Right lung (tissue), 5 donors: ENCODE results near the gene KIF22. TPM values are rescaled to one million over a fixed set of nuclear protein-coding genes. Genes with fewer than 3 reads are reported as not detected.
"Not testable (repeated sequence)": the region's sequence is repeated elsewhere in the genome, so short reads cannot be mapped to it uniquely, and the experiment has no call there.

ENCODE experiments used
- DNase-seq, 2 donors: peaks; one replicate each; pipeline ENCODE4 v3.0.0-alpha.2; 2013
- polyA plus RNA-seq, 5 donors: library from polyadenylated mRNA; unstranded; fragments of 120-200 nt; gene quantifications; one replicate each; pipeline versions ENCODE4 v1.2.1 to v1.2.3, GENCODE V29; 2013; ENCODE audit warnings: inconsistent platforms in 1 of 5, low replicate concordance in 1 of 5; ENCODE audit not compliant: insufficient read length in 5 of 5, insufficient read depth in 1 of 5

KIF22 gene
- polyA plus RNA-seq, 5 donors: 51.0 to 84.4 (median 73.4) TPM

GRCh38 chr16:29812754-29813643, 22.4 kb downstream of the KIF22 start:
- no peak for DNase-seq

GRCh38 chr16:29813644-29814562, 23.4 kb downstream of the KIF22 start:
- DNase-seq: no peak

DNA sequence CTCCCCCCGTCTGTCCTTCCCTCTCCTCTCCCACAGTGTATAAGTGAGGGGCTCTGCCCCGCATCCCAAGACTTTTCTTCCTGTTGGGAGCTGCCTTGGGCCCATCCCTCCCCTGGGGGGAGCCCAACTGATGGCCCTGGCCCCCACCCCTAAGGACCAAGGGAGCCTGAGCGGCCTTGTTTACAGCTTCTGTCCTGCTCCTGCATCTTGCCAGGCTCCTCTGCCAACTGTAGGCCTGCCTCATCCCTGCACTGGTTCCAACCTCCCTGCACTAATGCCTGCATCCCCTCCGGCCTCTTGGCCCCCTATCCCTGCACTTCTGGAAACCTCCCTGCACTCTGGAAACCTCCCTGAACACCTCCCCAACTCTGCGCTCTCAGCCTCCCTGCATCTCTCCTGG, 24.0 kb downstream of the KIF22 start:
- DNase-seq: no peak

DNA sequence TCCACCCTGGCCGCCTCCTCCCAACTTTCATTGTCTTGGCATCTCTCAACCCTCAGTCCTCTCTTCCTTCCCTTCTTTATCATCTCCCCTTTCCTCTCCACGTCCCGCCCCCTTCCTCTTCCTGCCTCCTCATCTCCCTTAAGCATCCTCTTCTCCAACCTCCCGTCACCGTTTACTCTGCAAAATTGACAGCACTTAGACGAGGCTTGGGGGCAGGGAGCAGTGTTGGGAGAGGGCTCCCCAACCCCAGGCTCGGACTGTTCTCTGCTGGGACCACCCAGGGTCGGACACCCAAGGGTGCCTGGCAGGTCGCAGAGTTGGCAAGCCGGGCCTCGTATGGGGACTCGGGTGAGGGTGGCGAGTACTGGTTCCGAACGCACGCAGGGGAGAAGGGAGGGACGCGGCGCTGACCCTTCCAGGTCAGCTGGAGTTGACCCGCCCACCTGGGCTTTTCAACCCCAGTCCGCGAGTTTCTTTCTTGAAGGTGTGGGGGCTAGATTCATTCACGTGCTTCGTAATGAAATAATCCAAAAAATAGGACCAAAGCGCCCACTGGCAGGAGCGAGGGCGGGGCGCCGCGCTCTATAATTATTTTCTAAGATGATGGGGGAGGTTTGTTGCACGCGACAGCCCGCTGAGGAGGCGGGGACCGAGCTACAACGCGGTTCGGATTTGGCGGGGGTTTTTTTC, 24.6 kb downstream of the KIF22 start:
- DNase-seq: no peak

- DNase-seq: peak; percentile 99
Measured at GRCh38 chr16:29815793-29816693, 25.5 kb downstream of the KIF22 start, which contains the start of gene PAGR1. Gene PAGR1 (plus strand): TSS chr16:29816152. CDS start chr16:29816526, 374 bp downstream.

GRCh38 chr16:29816694-29817441, 26.3 kb downstream of the KIF22 start:
- DNase-seq: no peak

DNA sequence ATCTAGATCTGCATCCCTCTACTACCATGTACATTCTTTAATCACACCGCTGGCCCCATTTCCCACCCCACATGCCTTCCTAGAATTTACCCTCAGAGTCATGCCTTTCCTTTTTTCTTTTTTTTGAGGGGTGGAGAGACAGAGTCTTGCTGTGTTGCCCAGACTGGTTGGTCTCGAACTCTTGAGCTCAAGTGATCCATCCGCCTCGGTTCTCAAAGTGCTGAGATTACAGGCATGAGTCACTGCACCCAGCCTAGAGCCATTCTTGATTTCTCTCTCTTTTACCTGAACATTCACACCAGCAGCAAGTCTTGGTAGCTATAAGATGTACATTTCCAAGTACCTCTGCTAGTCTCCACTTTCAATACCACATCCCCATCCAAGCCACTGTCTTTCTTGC, 27.5 kb downstream of the KIF22 start:
- no peak for DNase-seq

- no peak for DNase-seq
Measured at GRCh38 chr16:29819506-29819905, 29.0 kb downstream of the KIF22 start.

DNA sequence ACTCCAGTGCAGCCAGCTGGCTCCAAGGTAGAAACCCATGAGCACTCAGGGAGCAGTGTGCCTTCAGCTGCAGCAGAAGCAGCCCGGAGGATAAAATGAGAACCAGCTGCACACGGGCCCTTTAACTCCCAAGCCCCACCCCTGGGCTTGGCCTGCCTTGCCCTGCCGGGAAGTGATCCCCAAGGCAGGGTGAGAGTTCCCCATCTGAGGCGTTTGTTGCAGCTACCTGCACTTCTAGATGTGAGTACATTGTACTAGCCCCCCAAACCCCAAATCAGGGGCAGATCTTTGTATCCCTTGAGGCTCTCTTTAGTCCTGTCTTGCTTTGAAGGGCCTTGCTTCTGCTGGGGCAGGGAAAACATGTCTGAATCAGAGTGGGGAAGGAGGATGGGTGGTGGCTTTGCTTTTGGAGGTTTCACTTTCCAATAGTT, 29.7 kb downstream of the KIF22 start, which contains the start of gene MVP:
TSS of gene MVP (plus strand) at position 192 of the 431 bp plus-strand sequence. CDS start 10,088 bp downstream, outside the sequence.
- no peak for DNase-seq

DNA sequence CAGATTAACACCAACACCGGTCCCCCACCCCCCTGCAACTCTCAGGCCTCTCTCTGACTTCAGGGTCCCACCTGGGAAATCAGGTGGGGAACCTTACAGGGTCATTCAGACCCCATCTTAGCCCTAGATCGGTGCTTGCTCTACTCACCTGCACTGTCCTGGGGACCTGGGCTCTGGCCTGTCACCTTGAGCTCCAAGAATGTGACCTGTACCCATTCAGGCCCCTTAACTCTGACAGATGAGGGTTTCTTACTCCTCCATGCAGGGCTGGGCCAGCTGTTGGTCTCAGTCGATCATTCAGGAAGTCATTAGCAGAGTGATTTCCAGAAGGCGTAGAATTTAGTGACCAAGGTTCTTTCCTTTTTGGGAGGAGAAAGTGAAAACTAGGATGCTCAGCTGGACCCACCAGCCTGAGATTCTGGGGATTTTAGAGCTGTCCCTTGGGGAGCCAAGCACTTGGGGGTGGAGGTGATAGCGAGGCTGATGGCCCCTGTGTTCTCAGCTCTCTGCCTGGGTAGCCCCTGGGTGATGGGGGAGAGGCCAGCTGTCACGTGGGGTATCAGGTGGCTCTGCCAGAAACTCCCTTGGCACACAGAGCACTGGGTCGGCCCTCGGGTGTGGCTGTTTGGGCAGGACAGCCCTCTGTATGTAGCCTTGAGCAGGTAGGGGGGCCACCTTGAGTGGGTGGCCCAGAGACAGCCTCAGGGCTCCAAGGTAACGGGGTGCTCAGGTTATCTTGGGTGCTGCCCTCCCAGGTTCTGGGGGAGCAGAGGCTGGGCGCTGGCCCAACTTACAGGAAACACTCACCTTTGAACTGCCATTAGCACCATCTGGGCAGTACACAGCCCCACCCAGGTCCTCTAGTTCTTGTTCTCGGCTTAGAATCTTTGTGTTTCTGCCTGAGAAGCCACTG, 30.4 kb downstream of the KIF22 start:
- DNase-seq: no peak

DNA sequence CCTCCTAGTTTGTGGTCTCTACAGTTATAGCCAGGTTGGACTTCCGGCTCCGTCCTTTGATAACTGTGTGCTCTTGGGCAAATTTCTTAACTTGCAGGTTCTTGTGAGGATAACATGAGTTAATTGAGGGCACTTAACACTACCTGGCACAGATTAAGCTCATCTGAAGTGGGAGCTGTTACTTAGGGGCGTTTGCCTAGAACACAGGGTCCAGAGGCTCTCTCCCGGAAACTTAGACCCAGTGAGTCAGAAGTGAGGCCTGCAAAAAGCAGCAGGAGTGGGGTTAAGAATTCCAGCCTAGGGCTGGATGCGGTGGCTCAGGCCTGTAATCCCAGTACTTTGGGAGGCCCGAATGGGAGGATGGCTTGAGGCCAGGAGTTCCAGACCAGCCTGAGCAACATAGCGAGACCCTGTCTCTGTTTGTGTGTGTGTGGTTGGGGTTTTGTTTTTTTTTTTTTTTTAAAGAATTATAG, 31.1 kb downstream of the KIF22 start:
- DNase-seq: no peak

DNA sequence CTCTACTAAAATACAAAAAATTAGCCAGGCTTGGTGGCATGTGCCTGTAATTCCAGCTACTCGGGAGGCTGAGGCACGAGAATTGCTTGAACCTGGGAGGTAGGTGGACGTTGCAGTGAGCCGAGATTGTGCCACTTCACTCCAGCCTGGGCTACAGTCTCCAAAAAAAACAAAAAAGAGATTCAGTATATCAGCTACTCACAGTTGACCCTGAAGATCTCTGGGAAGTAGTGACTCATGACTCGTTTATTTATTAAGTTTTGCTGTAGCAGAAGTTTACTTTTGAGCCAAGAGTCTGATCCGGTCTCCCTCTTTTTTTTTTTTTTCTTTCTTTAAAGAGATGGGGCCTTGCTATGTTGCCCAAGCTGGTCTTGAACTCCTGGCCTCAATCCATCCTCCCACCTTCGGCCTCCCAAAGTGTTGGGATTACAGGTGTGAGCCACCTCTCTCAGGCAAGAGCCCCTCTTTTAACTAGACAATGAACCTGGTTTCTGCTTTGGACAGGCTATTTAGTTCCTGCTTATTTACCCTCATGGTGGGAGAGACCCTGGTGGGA, 34.1 kb downstream of the KIF22 start:
- DNase-seq: no peak

DNA sequence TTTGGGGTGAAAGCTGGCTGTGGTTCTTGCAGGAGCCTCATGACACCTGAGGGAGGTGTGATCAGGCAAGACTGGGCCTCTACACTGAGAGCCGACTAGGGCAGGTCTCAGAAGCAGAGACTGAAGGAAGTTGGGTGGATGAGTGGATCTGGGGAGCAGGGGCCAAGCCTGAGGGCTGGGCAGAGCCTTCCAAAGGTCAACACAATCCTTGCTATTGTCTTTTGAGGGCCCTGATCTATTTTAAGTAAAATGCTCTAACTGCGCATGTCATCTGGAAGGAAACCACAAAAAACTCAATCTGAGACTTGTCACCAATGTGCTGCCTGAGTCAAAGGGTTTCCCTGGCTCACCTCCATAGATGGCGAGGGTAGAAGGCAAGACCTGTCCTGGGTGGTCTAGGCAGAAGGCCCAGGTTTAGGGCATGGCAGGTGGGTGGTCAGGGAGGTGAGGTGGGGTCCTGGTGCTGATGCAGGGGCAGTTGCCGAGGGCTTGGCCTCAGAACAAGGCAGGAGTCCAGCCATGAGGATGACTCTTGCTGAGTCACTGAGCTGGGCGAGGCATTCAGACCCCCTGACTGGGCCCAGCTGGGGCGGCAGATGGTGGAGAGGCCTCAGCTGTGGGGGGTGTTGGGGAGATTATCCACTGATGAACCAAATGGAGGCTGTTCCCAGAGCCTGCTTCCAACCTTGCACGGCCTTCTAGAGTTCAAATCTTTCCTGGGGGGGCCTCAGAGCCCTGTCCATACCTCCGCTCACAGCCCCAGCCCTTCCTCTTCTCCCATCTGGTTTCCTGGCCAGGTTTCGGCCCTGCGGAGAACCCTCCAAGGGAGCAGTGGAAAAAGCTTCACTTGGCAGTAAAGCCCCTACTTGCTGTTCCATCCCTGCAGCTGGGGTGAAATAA, 34.8 kb downstream of the KIF22 start:
- DNase-seq: no peak

DNA sequence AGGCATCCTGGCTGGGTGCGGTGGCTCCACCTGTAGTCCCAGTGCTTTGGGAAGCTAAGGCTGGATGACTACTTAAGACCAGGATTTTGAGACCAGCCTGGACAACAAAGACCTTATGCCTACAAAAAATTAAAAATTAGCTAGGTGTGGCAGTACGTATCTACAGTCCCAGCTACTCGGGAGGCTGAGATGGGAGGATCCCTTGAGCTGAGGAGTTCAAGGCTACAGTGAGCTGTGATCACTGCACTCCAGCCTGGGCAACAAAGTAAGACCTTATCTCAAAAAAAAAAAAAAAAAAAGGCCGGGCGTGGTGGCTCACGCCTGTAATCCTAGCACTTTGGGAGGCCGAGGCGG, 35.8 kb downstream of the KIF22 start:
- no peak for DNase-seq

DNA sequence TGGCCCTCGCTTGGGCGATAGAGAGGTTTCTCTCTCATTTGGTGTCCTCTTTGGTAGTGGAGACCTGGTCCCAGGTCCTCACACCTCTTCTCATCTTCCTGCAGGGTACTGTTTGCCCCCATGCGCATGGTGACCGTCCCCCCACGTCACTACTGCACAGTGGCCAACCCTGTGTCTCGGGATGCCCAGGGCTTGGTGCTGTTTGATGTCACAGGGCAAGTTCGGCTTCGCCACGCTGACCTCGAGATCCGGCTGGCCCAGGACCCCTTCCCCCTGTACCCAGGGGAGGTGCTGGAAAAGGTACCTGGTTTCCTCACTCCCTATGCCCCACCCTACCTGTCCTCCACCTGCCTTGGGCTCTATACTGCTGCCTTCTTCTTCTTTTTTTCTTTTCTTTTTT, 40.2 kb downstream of the KIF22 start:
- DNase-seq: no peak

GRCh38 chr16:29831490-29831889, 40.9 kb downstream of the KIF22 start:
- DNase-seq: no peak

DNA sequence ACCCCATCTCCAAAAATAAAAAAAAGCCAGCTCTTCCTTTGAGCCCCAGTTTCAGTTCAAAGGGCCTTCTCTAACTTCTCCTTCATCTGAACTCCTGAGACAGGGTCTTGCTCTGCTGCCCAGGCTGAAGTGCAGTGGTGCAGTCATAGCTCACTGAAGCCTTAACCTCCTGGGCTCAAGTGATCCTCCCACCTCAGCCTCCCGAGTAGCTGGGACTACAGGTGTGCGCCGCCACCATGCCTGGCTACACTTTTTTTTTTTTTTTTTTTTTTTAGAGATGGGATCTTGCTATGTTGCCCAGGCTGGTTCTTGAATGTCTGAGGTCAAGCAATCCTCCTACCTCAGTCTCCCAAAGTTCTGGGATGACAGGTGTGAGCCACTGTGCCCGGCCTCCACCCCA, 42.7 kb downstream of the KIF22 start:
- DNase-seq: not testable (repeated sequence)
